CD14-positive monocyte (primary cell): ENCODE results near the gene GRHL1. TPM values are rescaled to one million over a fixed set of nuclear protein-coding genes. Genes with fewer than 3 reads are reported as not detected.
A peak's percentile ranks its signal among the peaks of the same experiment; 100 is the strongest.

ENCODE experiments used
- DNase-seq, 3 donors: peaks; one replicate each; pipeline ENCODE4 v3.0.0-alpha.2; 2011 to 2022
- H2AFZ ChIP-seq: 2 replicates; pipeline ENCODE4 v1.6.0; 2012; ENCODE audit warnings: mild to moderate bottlenecking, low read depth, low read length, inconsistent platforms; ENCODE audit not compliant: insufficient read depth, poor library complexity, severe bottlenecking
- H3K27ac ChIP-seq, 2 donors: 1 replicate in 1 of 2; 2 replicates in 1 of 2; pipeline ENCODE4 v1.5.1; 2012 to 2013; ENCODE audit warnings: low read length in 2 of 2, control low read depth in 1 of 2, inconsistent platforms in 1 of 2, low read depth in 1 of 2, mild to moderate bottlenecking in 1 of 2
- H3K27me3 ChIP-seq, 2 donors: one replicate each; pipeline versions ENCODE4 v1.6.0 to v1.6.1; 2011 to 2013; ENCODE audit warnings: low read length in 2 of 2; ENCODE audit not compliant: control insufficient read depth in 2 of 2, insufficient read depth in 2 of 2
- H3K36me3 ChIP-seq, 2 donors: replicated peaks in 1 of 2; 1 replicate in 1 of 2; 2 replicates in 1 of 2; pipeline versions ENCODE4 v1.5.1 to v1.6.1; 2012 to 2013; ENCODE audit warnings: low read length in 2 of 2, control low read depth in 1 of 2, inconsistent platforms in 1 of 2, mild to moderate bottlenecking in 1 of 2; ENCODE audit not compliant: insufficient read depth in 2 of 2, control insufficient read depth in 1 of 2
- H3K4me1 ChIP-seq, 2 donors: 1 replicate in 1 of 2; 2 replicates in 1 of 2; pipeline versions ENCODE4 v1.5.1 to v1.6.1; 2012 to 2013; ENCODE audit warnings: low read length in 2 of 2, control low read depth in 1 of 2, inconsistent platforms in 1 of 2, mild to moderate bottlenecking in 1 of 2, moderate library complexity in 1 of 2; ENCODE audit not compliant: insufficient read depth in 2 of 2, control insufficient read depth in 1 of 2
- H3K4me2 ChIP-seq: replicated peaks from 2 replicates; pipeline ENCODE3; 2012; ENCODE audit warnings: low read length, moderate library complexity, mild to moderate bottlenecking; ENCODE audit not compliant: poor library complexity, severe bottlenecking; ENCODE audit errors: extremely low read depth
- H3K4me3 ChIP-seq, 3 experiments: fragments of 200-600 bp in 1 of 3; sonication (generic) in 1 of 3; replicated peaks in 1 of 3; 1 replicate in 2 of 3; 2 replicates in 1 of 3; pipeline ENCODE4 v1.5.1; 2011 to 2013; ENCODE audit warnings: low read length in 3 of 3, mild to moderate bottlenecking in 3 of 3, control low read depth in 2 of 3, low read depth in 2 of 3, inconsistent platforms in 1 of 3, moderate library complexity in 1 of 3
- H3K79me2 ChIP-seq: 2 replicates; pipeline ENCODE4 v1.6.0; 2012; ENCODE audit warnings: mild to moderate bottlenecking, control low read depth, inconsistent platforms, low read length, moderate library complexity; ENCODE audit not compliant: insufficient read depth
- H3K9ac ChIP-seq: 2 replicates; pipeline ENCODE4 v1.6.0; 2017; ENCODE audit warnings: low read length, mild to moderate bottlenecking; ENCODE audit not compliant: insufficient read depth, poor library complexity, severe bottlenecking
- H3K9me3 ChIP-seq, 2 donors: replicated peaks in 1 of 2; 1 replicate in 1 of 2; 2 replicates in 1 of 2; pipeline versions ENCODE4 v1.5.1 to v1.6.1; 2012 to 2013; ENCODE audit warnings: low read length in 2 of 2, control low read depth in 1 of 2; ENCODE audit not compliant: control insufficient read depth in 1 of 2, insufficient read depth in 1 of 2
- H4K20me1 ChIP-seq: 2 replicates; pipeline ENCODE4 v1.6.0; 2012; ENCODE audit warnings: mild to moderate bottlenecking, low read length, control low read depth, moderate library complexity; ENCODE audit not compliant: insufficient read depth
- H3K27ac Mint-ChIP-seq, 7 donors: one replicate each; pipeline ENCODE4 v1.8.0; 2020; ENCODE audit warnings: mild to moderate bottlenecking in 7 of 7, mixed read lengths in 7 of 7, moderate library complexity in 6 of 7, inconsistent platforms in 2 of 7
- H3K27me3 Mint-ChIP-seq, 3 donors: one replicate each; pipeline ENCODE4 v1.8.0; 2021 to 2022; ENCODE audit warnings: low read depth in 3 of 3, mild to moderate bottlenecking in 3 of 3, mixed read lengths in 3 of 3, moderate library complexity in 3 of 3, inconsistent platforms in 1 of 3
- H3K36me3 Mint-ChIP-seq, 2 donors: one replicate each; pipeline ENCODE4 v1.8.0; 2020; ENCODE audit warnings: mixed read lengths in 2 of 2, inconsistent platforms in 1 of 2, mild to moderate bottlenecking in 1 of 2
- H3K4me1 Mint-ChIP-seq: one replicate; pipeline ENCODE4 v1.8.0; 2020; ENCODE audit warnings: mild to moderate bottlenecking, mixed read lengths
- H3K4me3 Mint-ChIP-seq, 2 donors: one replicate each; pipeline ENCODE4 v1.8.0; 2020; ENCODE audit warnings: mild to moderate bottlenecking in 2 of 2, mixed read lengths in 2 of 2, moderate library complexity in 1 of 2
- H3K9me3 Mint-ChIP-seq, 7 donors: one replicate each; pipeline ENCODE4 v1.8.0; 2020 to 2022; ENCODE audit warnings: mixed read lengths in 7 of 7, mild to moderate bottlenecking in 6 of 7, moderate library complexity in 6 of 7, inconsistent platforms in 2 of 7
- CTCF ChIP-seq: fragments of 200-600 bp; IDR thresholded peaks from one replicate; pipeline ENCODE4 v1.8.0; 2022; ENCODE audit warnings: antibody characterized with exemption, mild to moderate bottlenecking
- whole genome bisulfite sequencing: methylation state at CpG from one replicate; pipeline ENCODE4 v1.1.5; 2013; ENCODE audit warnings: missing lambda C conversion rate; ENCODE audit not compliant: insufficient coverage; 5-methylcytosine and 5-hydroxymethylcytosine counted together
- intact Hi-C, 2 donors: fragments of 100-400 bp; cut with micrococcal nuclease; formaldehyde crosslinking; loops; one replicate each; pipeline versions ENCODE4 v1.15.0 to v1.15.1; 2023
- polyA plus RNA-seq, 3 donors: library from polyadenylated mRNA; depleted of rRNA in 1 of 3; unstranded in 2 of 3; stranded (reverse) in 1 of 3; fragments of 300-500 nt in 2 of 3; fragments of >200 nt in 1 of 3; fragmentation: Illumina TruSeq in 2 of 3; gene quantifications; 1 replicate in 2 of 3; 2 replicates in 1 of 3; pipeline ENCODE4 v1.2.3, GENCODE V29; 2012 to 2021

Gene GRHL1
- polyA plus RNA-seq, 3 donors, result 0.08 TPM; not detected in 2

- intact Hi-C loops, result no loop called here
- WGBS, result 79% methylated on average over 15 of the region's 22 CpGs
- no peaks in the 10 kb centered on the region for H4K20me1 ChIP-seq
- no peak for TF ChIP-seq CTCF
- H3K4me1 ChIP-seq, result peaks cover 4 to 9% of the 10 kb centered on the region in 2 donors
- no peak overlapping the region for H3K9ac ChIP-seq
- no peak overlapping the region for H3K27ac ChIP-seq
- no peak overlapping the region for H3K4me2 ChIP-seq
- DNase-seq, result no peak
- H3K79me2 ChIP-seq, result no peaks in the 10 kb centered on the region
- H3K27me3 ChIP-seq, result peaks cover 0 to 18% of the 10 kb centered on the region in 2 donors
- no peaks in the 10 kb centered on the region for H3K36me3 ChIP-seq
- Mint-ChIP-seq H3K4me3 (no peak overlapping the region), H3K4me1 (peaks cover 6% of the 10 kb centered on the region), H3K9me3 (peaks cover 0 to 16% (median 9%) of the 10 kb centered on the region in 7 donors), H3K36me3 (peaks cover 0 to 7% of the 10 kb centered on the region in 2 donors), H3K27me3 (peaks cover 27 to 44% (median 31%) of the 10 kb centered on the region in 3 donors), H3K27ac (peak overlapping the region in 1 of 7 donors; percentile 80)
- no peak overlapping the region for H2AFZ ChIP-seq
- no peak overlapping the region for H3K4me3 ChIP-seq
- peaks cover 6 to 9% of the 10 kb centered on the region in 2 donors for H3K9me3 ChIP-seq
Observed at GRCh38 chr2:10007921-10008808, 56.7 kb downstream of the GRHL1 start.

- H3K4me1 Mint-ChIP-seq, result peaks cover 6% of the 10 kb centered on the region
- Histone ChIP-seq H2AFZ (no peak overlapping the region), H3K27me3 (peaks cover 0 to 18% of the 10 kb centered on the region in 2 donors), H4K20me1 (no peaks in the 10 kb centered on the region), H3K4me1 (peaks cover 4 to 9% of the 10 kb centered on the region in 2 donors), H3K36me3 (no peaks in the 10 kb centered on the region), H3K4me3 (no peak overlapping the region), H3K9me3 (peaks cover 6 to 9% of the 10 kb centered on the region in 2 donors), H3K27ac (no peak overlapping the region), H3K9ac (no peak overlapping the region), H3K79me2 (no peaks in the 10 kb centered on the region), H3K4me2 (no peak overlapping the region)
- H3K36me3 Mint-ChIP-seq, result peaks cover 0 to 7% of the 10 kb centered on the region in 2 donors
- H3K27ac Mint-ChIP-seq, result peak overlapping the region in 1 of 7 donors; percentile 80
- H3K9me3 Mint-ChIP-seq, result peaks cover 0 to 16% (median 9%) of the 10 kb centered on the region in 7 donors
- no peak for DNase-seq
- WGBS, result 90% methylated on average over 7 of the region's 9 CpGs
- TF ChIP-seq CTCF, result no peak
- no peak overlapping the region for H3K4me3 Mint-ChIP-seq
- intact Hi-C loops, result no loop called here
- H3K27me3 Mint-ChIP-seq, result peaks cover 27 to 44% (median 31%) of the 10 kb centered on the region in 3 donors
Observed at GRCh38 chr2:10008809-10009176, 57.3 kb downstream of the GRHL1 start.
